Thyroid gland (tissue), 4 donors: ENCODE results near the gene EXOC3.

Experiments used
- POLR2A ChIP-seq, 2 donors: fragments of 450-650 bp; IDR thresholded peaks; one replicate each; pipeline ENCODE4 v1.6.1; 2017; ENCODE audit warnings: antibody characterized with exemption in 2 of 2, mild to moderate bottlenecking in 2 of 2, moderate library complexity in 1 of 2
- TF ChIP-seq, protein P1 (sequence below), 6 experiments: fragments of 200-600 bp in 3 of 6; fragments of 450-650 bp in 3 of 6; sonication (generic) in 3 of 6; IDR thresholded peaks; one replicate each; pipeline ENCODE4 v1.5.1; 2016 to 2019; ENCODE audit warnings: antibody characterized with exemption in 6 of 6, mild to moderate bottlenecking in 2 of 6, inconsistent platforms in 1 of 6, moderate library complexity in 1 of 6

DNA sequence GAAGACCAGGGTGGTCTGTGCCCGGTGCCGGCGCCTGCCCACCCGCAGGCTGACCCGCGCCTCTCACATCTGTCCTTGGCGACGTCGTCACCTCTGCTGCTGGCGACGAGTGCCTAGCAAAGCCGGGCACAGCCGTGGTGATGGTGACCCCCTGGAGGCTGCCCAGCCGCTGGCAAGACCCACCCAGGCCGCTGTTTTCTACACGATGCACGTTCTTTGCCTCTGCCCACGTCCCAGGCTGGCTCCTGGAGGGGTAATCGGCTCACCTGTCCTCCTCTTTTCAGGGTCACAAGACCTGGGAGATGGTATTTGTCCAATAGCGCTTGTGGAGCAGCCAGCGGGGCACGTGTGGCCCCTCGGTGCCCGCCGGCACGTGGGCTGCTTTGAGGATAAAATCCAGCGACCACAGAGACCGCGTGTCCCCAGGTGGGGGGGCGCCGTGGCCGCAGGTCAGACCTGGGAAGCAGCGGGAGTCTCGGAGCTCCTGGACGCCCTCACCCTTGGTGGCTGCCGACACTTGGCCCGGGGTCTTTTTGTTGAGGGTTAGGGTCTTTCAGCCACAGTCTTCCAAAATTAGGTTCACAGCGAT is 51.8 kb downstream of the EXOC3 start:
- TF ChIP-seq, protein P1, sequence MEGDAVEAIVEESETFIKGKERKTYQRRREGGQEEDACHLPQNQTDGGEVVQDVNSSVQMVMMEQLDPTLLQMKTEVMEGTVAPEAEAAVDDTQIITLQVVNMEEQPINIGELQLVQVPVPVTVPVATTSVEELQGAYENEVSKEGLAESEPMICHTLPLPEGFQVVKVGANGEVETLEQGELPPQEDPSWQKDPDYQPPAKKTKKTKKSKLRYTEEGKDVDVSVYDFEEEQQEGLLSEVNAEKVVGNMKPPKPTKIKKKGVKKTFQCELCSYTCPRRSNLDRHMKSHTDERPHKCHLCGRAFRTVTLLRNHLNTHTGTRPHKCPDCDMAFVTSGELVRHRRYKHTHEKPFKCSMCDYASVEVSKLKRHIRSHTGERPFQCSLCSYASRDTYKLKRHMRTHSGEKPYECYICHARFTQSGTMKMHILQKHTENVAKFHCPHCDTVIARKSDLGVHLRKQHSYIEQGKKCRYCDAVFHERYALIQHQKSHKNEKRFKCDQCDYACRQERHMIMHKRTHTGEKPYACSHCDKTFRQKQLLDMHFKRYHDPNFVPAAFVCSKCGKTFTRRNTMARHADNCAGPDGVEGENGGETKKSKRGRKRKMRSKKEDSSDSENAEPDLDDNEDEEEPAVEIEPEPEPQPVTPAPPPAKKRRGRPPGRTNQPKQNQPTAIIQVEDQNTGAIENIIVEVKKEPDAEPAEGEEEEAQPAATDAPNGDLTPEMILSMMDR (IDR thresholded peaks at IDR 0.05) = no peak
- no peak for TF ChIP-seq POLR2A (IDR thresholded peaks at IDR 0.05)
